Kidney (tissue), 14 donors: ENCODE data around the gene CX3CL1. TPM values are rescaled to one million over a fixed set of nuclear protein-coding genes. Genes with fewer than 3 reads are reported as not detected.

Experiments
- DNase-seq, 5 donors: peaks; one replicate each; pipeline ENCODE4 v3.0.0-alpha.2; 2013 to 2020
- FAIRE-seq: peaks from 2 replicates; lab custom pipeline; 2012; peaks lifted over from hg19 to GRCh38; lab: Jason Lieb, UNC
- H3K27ac ChIP-seq, 2 donors: one replicate each; pipeline ENCODE4 v1.7.0; 2013; ENCODE audit warnings: low read depth in 2 of 2, low read length in 2 of 2, inconsistent platforms in 1 of 2
- H3K27me3 ChIP-seq: one replicate; pipeline ENCODE4 v1.7.1; 2013; ENCODE audit warnings: low read length, inconsistent platforms; ENCODE audit not compliant: control insufficient read depth, insufficient read depth
- H3K36me3 ChIP-seq, 3 donors: one replicate each; pipeline versions ENCODE4 v1.7.0 to v1.7.1; 2013; ENCODE audit warnings: low read length in 3 of 3, control low read depth in 1 of 3, inconsistent platforms in 1 of 3; ENCODE audit not compliant: insufficient read depth in 3 of 3, control insufficient read depth in 2 of 3
- H3K4me1 ChIP-seq, 3 donors: one replicate each; pipeline versions ENCODE4 v1.7.0 to v1.7.1; 2013; ENCODE audit warnings: low read length in 3 of 3, inconsistent platforms in 1 of 3, low read depth in 1 of 3; ENCODE audit not compliant: control insufficient read depth in 2 of 3, insufficient read depth in 2 of 3
- H3K4me3 ChIP-seq, 3 donors: one replicate each; pipeline versions ENCODE4 v1.7.0 to v1.8.1; 2013; ENCODE audit warnings: low read length in 3 of 3, control low read depth in 1 of 3, inconsistent platforms in 1 of 3
- H3K9ac ChIP-seq, 3 donors: one replicate each; pipeline versions ENCODE4 v1.7.0 to v1.7.1; 2013; ENCODE audit warnings: low read length in 3 of 3, control low read depth in 1 of 3, inconsistent platforms in 1 of 3
- H3K9me3 ChIP-seq, 3 donors: one replicate each; pipeline versions ENCODE4 v1.7.0 to v1.7.1; 2013; ENCODE audit warnings: low read length in 3 of 3, control low read depth in 1 of 3, inconsistent platforms in 1 of 3; ENCODE audit not compliant: control insufficient read depth in 2 of 3, insufficient read depth in 1 of 3
- intact Hi-C: fragments of 100-400 bp; cut with DNase I; formaldehyde crosslinking; loops from one replicate; pipeline ENCODE4 v1.11.1; 2022
- polyA plus RNA-seq: library from polyadenylated mRNA; stranded (reverse); fragments of 350-450 nt; fragmentation: Illumina TruSeq; extraction: RNeasy Lipid Tissue Mini Kit (QIAGEN cat#74804); gene quantifications from one replicate; pipeline ENCODE4 v1.2.3, GENCODE V29; 2014; ENCODE audit warnings: low read depth, low replicate concordance; ENCODE audit not compliant: insufficient read depth
- total RNA-seq: library from RNA; stranded (reverse); fragmentation: NEBNext Ultra II Directional; extraction: Animal tissue kit (Norgen Biotek cat#: 25700); gene quantifications from one replicate; pipeline ENCODE4 v1.2.1, GENCODE V29; 2021
- TF ChIP-seq, protein P1 (sequence below): IDR thresholded peaks from 3 replicates; pipeline ENCODE4 v1.5.1; 2012; ENCODE audit warnings: mild to moderate bottlenecking, moderate library complexity, borderline replicate concordance; ENCODE audit not compliant: insufficient read depth; ENCODE audit errors: extremely low read depth
- donor health status: control.
- donor health status: control.
- donor health status: control.
- donor health status: control.
- donor health status: control.
- donor health status: DM: yes; HTN: yes; CAD: no.
- donor health status: Normal renal cell carcinoma (clear cell type).

The CX3CL1 gene
- total and polyA plus RNA-seq, 2 donors from 2014 or later = 39.1 to 46.4 TPM

DNA sequence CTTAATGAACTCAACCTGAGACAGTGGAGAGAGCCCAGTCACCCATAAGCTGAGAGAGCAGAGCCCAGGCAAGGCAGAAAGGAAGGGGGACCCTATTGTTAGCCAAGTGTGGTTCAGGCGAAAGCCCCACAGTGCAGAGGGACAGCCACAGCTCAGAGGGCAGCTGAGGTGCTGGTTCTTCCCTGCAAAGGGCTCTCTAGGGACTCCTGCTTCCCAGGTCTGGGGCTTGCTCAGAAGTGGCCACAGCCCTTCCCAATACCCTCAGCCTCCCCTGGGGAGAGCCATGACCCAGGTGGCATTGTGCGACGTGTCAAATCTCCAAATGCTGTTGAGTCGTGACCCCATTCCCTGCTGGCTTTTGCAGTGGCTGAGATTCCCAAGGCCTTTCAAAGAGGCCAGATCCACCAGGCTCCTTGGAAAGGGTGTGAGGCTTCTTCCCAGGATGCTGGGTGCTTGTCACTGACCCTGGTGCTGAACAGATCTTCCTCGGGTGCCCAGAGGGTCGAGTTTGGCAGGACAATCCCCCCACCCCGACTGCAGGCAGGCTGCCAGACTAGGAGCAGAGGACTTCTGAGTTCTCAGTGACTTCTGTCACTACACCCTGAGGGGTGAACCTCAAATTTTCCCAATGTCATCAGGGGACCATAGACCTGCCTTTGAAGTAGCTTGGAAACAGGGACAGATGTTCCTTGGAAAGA is 29.8 kb downstream of the CX3CL1 start:
- no peak overlapping the region for H3K27ac ChIP-seq
- no peak overlapping the region for H3K9ac ChIP-seq
- H3K36me3 ChIP-seq = no peaks in the 10 kb centered on the region
- FAIRE-seq (no peak), DNase-seq (no peak)
- H3K9me3 ChIP-seq = no peaks in the 10 kb centered on the region
- TF ChIP-seq, protein P1, sequence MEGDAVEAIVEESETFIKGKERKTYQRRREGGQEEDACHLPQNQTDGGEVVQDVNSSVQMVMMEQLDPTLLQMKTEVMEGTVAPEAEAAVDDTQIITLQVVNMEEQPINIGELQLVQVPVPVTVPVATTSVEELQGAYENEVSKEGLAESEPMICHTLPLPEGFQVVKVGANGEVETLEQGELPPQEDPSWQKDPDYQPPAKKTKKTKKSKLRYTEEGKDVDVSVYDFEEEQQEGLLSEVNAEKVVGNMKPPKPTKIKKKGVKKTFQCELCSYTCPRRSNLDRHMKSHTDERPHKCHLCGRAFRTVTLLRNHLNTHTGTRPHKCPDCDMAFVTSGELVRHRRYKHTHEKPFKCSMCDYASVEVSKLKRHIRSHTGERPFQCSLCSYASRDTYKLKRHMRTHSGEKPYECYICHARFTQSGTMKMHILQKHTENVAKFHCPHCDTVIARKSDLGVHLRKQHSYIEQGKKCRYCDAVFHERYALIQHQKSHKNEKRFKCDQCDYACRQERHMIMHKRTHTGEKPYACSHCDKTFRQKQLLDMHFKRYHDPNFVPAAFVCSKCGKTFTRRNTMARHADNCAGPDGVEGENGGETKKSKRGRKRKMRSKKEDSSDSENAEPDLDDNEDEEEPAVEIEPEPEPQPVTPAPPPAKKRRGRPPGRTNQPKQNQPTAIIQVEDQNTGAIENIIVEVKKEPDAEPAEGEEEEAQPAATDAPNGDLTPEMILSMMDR = no peak
- no peak overlapping the region for H3K4me3 ChIP-seq
- intact Hi-C loops = no loop called here
- H3K27me3 ChIP-seq = no peaks in the 10 kb centered on the region
- H3K4me1 ChIP-seq = no peaks in the 10 kb centered on the region

DNA sequence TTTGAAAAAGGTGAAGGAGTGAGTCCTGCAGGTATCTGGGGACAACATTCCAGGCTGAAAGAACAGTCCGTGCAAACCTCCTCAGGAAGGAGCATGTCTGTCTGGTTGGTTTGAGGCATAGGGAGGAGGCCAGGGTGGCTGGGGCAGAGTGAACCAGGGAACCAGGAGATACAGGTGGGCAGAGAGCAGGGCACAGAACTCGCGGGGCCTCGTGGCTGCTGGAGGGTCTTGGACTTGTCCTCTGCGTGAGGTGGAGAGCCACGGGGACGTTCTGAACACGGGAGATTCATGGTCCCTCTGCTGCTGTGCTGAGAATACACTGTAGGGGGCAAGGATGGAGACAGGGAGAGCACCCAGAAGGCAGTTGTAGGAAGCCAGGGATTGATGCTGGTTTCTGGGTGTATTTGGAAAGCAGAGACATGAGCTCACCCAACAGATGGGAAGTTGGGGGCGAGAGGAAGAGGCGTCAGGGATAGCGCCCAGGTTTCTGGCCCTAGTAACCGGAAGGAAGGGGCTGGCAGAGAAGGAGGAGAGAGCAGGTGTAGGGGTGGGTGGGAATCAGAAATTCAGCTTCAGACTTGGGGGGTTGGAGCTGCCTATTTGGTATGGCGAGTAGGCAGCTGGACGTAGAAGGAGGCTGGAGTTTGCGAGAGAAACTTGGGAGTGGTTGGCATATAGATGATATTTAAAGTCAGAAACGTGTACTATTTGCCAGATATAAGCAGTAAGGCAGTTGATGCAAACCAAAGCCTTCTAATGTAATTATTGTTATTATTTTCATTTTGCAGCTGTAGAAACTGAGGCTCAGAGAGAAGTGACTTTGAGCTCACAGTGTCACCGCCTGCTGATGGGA is 31.9 kb downstream of the CX3CL1 start, which contains the start of gene CCL17:
TSS of gene CCL17 (plus strand) at position 803 of the 853 bp plus-strand sequence. CDS start 9,166 bp downstream, outside the sequence.
- no peaks in the 10 kb centered on the region for H3K9me3 ChIP-seq
- DNase-seq (peak in 1 of 5 donors; percentile 53), FAIRE-seq (no peak)
- intact Hi-C loops = no loop called here
- H3K4me1 ChIP-seq = peaks cover 0 to 2% (median 0%) of the 10 kb centered on the region in 3 donors
- H3K4me3 ChIP-seq = no peak within 1 kb of the TSS
- TF ChIP-seq, protein P1 = no peak
- no peaks in the 10 kb centered on the region for H3K36me3 ChIP-seq
- no peaks in the 10 kb centered on the region for H3K27me3 ChIP-seq
- no peak within 1 kb of the TSS for H3K27ac ChIP-seq
- H3K9ac ChIP-seq = no peak within 1 kb of the TSS

DNA sequence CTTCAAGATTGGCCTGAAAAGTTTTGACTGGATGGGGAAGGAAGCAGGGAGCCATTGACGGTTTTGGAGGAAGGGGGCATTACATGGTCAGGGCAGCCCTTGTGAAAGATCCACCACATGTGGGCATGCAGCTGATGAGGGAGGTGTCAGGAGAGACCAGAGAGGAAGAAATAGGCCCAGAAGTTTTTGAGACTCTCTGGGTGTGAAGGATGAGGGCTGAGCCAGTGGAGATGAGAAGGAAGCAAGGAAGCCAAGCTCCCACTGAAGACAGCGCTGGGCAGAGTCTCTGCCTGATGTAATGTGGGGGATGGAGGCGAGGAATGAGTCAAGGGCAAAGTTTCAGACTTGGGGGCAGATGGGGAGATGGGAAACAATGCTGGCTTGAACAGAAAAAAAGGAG is 32.8 kb downstream of the CX3CL1 start:
- FAIRE-seq (no peak), DNase-seq (peak in 1 of 5 donors; percentile 8)
- H3K9me3 ChIP-seq = no peaks in the 10 kb centered on the region
- intact Hi-C loops = no loop called here
- no peak overlapping the region for H3K4me3 ChIP-seq
- no peaks in the 10 kb centered on the region for H3K36me3 ChIP-seq
- TF ChIP-seq, protein P1 = no peak
- H3K27me3 ChIP-seq = no peaks in the 10 kb centered on the region
- H3K9ac ChIP-seq = no peak overlapping the region
- peaks cover 0 to 2% (median 0%) of the 10 kb centered on the region in 3 donors for H3K4me1 ChIP-seq
- H3K27ac ChIP-seq = no peak overlapping the region
